Upper lobe of left lung (tissue), 4 donors: ENCODE results near the gene GALNT16.

Experiments used
- EP300 ChIP-seq, 4 donors: sonication (generic); formaldehyde crosslinking; IDR thresholded peaks; one replicate each; pipeline ENCODE4 v1.5.1; 2017; ENCODE audit warnings: antibody characterized with exemption in 4 of 4, control low read depth in 2 of 4
- POLR2AphosphoS5 ChIP-seq, 2 donors: sonication (generic); formaldehyde crosslinking; IDR thresholded peaks; one replicate each; pipeline ENCODE4 v1.5.1; 2017; ENCODE audit warnings: antibody characterized with exemption in 2 of 2
- TF ChIP-seq, protein P1 (sequence below), 6 experiments: fragments of 450-650 bp in 4 of 6; fragments of 200-600 bp in 2 of 6; sonication (generic) in 2 of 6; IDR thresholded peaks; one replicate each; pipeline ENCODE4 v1.5.1; 2016 to 2019; ENCODE audit warnings: antibody characterized with exemption in 6 of 6

DNA sequence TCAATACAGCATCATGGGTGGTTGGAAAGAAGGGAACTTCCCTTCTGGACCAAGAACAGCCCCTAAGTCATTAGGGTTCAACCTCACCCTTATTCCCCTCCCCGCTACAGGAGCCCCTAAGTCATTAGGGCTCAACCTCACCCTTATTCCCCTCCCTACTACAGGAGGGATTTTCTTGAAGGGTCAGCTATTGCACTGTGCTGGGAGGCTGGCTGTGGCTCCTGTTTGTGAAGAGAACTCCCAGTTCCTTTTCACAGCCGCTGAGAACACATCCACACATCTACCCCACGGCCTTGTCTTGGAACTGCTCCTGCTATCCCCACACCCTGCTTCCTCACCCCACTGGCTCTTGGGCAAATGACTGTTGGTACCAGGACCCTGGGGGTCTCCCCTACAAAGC, 93.2 kb downstream of the GALNT16 start:
- TF ChIP-seq, protein P1, sequence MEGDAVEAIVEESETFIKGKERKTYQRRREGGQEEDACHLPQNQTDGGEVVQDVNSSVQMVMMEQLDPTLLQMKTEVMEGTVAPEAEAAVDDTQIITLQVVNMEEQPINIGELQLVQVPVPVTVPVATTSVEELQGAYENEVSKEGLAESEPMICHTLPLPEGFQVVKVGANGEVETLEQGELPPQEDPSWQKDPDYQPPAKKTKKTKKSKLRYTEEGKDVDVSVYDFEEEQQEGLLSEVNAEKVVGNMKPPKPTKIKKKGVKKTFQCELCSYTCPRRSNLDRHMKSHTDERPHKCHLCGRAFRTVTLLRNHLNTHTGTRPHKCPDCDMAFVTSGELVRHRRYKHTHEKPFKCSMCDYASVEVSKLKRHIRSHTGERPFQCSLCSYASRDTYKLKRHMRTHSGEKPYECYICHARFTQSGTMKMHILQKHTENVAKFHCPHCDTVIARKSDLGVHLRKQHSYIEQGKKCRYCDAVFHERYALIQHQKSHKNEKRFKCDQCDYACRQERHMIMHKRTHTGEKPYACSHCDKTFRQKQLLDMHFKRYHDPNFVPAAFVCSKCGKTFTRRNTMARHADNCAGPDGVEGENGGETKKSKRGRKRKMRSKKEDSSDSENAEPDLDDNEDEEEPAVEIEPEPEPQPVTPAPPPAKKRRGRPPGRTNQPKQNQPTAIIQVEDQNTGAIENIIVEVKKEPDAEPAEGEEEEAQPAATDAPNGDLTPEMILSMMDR (IDR thresholded peaks at IDR 0.05) = no peak
- TF ChIP-seq EP300 (IDR thresholded peaks at IDR 0.05) (no peak), POLR2AphosphoS5 (IDR thresholded peaks at IDR 0.05) (no peak)
